Measurements from ENCODE around the gene FMN2. TPM values are rescaled to one million over a fixed set of nuclear protein-coding genes. Genes with fewer than 3 reads are reported as not detected.

The FMN2 gene
- total RNA-seq, 1 donor from 2014 or later: not detected

DNA sequence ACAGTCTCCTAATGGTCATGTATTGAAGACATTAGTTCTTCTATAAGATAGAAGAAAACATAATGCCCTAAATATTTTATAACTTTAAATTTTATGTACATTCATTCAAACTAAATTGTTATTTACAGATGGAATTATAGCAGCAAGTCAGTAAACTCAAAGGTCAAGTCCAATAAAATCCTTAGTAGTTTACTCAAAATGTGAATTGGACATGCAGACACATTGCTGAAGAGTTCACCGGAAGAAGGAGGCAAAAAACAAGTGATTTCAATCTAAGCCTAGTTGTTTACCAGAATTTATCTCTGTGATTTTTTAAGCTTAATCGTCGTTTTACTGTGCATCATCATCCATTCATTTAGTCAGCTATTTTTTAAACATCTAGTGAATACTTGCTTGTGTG is 370.6 kb downstream of the FMN2 start:
- Mint-ChIP-seq H3K27me3 (no peaks in the 10 kb centered on the region), H3K36me3 (ENCODE audit: low read depth) (no peaks in the 10 kb centered on the region), H3K4me1 (no peaks in the 10 kb centered on the region), H3K27ac (no peak overlapping the region), H3K4me3 (no peak overlapping the region), H3K9me3 (no peaks in the 10 kb centered on the region)
- DNase-seq (no peak), ATAC-seq (ENCODE audit: low read depth) (no peak)
- intact Hi-C loops (cut with micrococcal nuclease): no loop called here
- TF ChIP-seq, protein P1, sequence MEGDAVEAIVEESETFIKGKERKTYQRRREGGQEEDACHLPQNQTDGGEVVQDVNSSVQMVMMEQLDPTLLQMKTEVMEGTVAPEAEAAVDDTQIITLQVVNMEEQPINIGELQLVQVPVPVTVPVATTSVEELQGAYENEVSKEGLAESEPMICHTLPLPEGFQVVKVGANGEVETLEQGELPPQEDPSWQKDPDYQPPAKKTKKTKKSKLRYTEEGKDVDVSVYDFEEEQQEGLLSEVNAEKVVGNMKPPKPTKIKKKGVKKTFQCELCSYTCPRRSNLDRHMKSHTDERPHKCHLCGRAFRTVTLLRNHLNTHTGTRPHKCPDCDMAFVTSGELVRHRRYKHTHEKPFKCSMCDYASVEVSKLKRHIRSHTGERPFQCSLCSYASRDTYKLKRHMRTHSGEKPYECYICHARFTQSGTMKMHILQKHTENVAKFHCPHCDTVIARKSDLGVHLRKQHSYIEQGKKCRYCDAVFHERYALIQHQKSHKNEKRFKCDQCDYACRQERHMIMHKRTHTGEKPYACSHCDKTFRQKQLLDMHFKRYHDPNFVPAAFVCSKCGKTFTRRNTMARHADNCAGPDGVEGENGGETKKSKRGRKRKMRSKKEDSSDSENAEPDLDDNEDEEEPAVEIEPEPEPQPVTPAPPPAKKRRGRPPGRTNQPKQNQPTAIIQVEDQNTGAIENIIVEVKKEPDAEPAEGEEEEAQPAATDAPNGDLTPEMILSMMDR (IDR thresholded peaks at IDR 0.05): no peak
- CTCF ChIA-PET: no interaction called here
- POLR2A ChIA-PET: no interaction called here

DNA sequence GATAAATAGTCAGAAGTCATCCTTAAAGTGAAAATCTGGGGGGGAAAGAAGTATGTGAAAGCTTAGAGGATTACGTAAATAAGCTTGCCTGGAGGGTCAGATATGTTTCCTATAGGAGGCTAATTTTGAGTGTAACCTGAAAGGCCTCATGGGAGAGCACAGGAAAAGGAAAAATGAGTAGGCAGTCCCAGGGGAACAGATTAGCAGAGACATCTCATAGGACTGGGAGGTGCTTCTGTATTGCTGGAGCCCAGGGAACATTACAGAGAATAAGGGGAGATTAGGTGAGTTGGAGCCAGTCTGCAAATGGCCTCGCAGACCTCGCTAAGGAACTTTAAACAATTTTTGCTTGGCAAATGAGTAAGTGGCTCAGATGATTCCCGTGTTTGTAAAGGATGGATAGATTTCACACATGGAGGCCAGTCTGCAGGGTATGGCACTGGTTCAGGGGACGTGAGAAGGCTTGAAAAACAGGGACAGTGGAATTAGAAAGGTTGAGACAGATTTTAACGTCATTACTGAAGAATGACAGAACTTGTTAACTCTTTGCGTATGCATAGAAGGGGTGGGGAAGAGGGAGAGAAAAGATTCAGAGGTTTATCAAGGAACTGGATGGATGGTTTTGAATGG is 371.2 kb downstream of the FMN2 start:
- intact Hi-C loops (cut with micrococcal nuclease): no loop called here
- TF ChIP-seq, protein P1 (IDR thresholded peaks at IDR 0.05): no peak
- no peaks in the 10 kb centered on the region for H3K9me3 Mint-ChIP-seq
- ATAC-seq (ENCODE audit: low read depth) (no peak), DNase-seq (no peak)
- H3K4me3 Mint-ChIP-seq: no peak overlapping the region
- no peaks in the 10 kb centered on the region for H3K36me3 Mint-ChIP-seq (ENCODE audit: low read depth)
- H3K27me3 Mint-ChIP-seq: no peaks in the 10 kb centered on the region
- CTCF ChIA-PET: no interaction called here
- POLR2A ChIA-PET: no interaction called here
- H3K4me1 Mint-ChIP-seq: no peaks in the 10 kb centered on the region
- no peak overlapping the region for H3K27ac Mint-ChIP-seq

GRCh38 chr1:240464099-240464498 is 372.4 kb downstream of the FMN2 start:
- TF ChIP-seq, protein P1 (IDR thresholded peaks at IDR 0.05): no peak
- H3K4me3 Mint-ChIP-seq: no peak overlapping the region
- H3K36me3 Mint-ChIP-seq (ENCODE audit: low read depth): no peaks in the 10 kb centered on the region
- H3K27ac Mint-ChIP-seq: no peak overlapping the region
- DNase-seq (no peak), ATAC-seq (ENCODE audit: low read depth) (no peak)
- no peaks in the 10 kb centered on the region for H3K9me3 Mint-ChIP-seq
- no peaks in the 10 kb centered on the region for H3K4me1 Mint-ChIP-seq
- intact Hi-C loops (cut with micrococcal nuclease): no loop called here
- CTCF ChIA-PET: no interaction called here
- H3K27me3 Mint-ChIP-seq: no peaks in the 10 kb centered on the region
- POLR2A ChIA-PET: no interaction called here

DNA sequence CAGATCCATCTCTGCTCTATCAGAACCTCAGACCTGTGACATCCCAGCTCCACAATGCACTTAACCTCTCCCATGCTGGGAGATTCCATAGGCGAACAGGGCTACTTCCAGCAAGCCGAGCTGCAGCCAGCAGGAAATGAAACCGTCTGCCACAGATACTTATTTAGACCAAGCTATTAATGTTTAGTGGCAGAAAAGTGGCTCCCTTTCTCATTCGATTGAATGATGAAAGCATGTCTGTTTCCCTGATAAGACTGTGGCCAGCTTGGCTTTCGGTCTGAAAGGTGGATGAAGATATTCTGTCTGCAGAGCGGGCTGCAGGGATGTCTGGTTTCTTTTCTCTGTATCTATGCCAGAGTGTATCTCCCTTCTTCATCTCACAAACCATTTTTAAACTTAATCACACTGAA is 373.9 kb downstream of the FMN2 start:
- no peak overlapping the region for H3K27ac Mint-ChIP-seq
- POLR2A ChIA-PET: no interaction called here
- no peaks in the 10 kb centered on the region for H3K9me3 Mint-ChIP-seq
- no peak for ATAC-seq (ENCODE audit: low read depth)
- no peak for DNase-seq
- no peaks in the 10 kb centered on the region for H3K4me1 Mint-ChIP-seq
- TF ChIP-seq, protein P1 (IDR thresholded peaks at IDR 0.05): no peak
- CTCF ChIA-PET: no interaction called here
- no peaks in the 10 kb centered on the region for H3K36me3 Mint-ChIP-seq (ENCODE audit: low read depth)
- intact Hi-C loops (cut with micrococcal nuclease): no loop called here
- no peak overlapping the region for H3K4me3 Mint-ChIP-seq
- H3K27me3 Mint-ChIP-seq: no peaks in the 10 kb centered on the region

GRCh38 chr1:240466509-240466908 is 374.8 kb downstream of the FMN2 start:
- CTCF ChIA-PET: no interaction called here
- Mint-ChIP-seq H3K9me3 (no peaks in the 10 kb centered on the region), H3K27me3 (no peaks in the 10 kb centered on the region), H3K36me3 (ENCODE audit: low read depth) (no peaks in the 10 kb centered on the region), H3K27ac (no peak overlapping the region), H3K4me1 (no peaks in the 10 kb centered on the region), H3K4me3 (no peak overlapping the region)
- ATAC-seq (ENCODE audit: low read depth) (no peak), DNase-seq (no peak)
- intact Hi-C loops (cut with micrococcal nuclease): no loop called here
- TF ChIP-seq, protein P1 (IDR thresholded peaks at IDR 0.05): no peak
- POLR2A ChIA-PET: no interaction called here
